Prostate gland (tissue), 2 donors: ENCODE data around the gene DCP1B. TPM values are rescaled to one million over a fixed set of nuclear protein-coding genes. Genes with fewer than 3 reads are reported as not detected.

Experiments
- DNase-seq: peaks from one replicate; pipeline ENCODE4 v3.0.0-alpha.2; 2019; ENCODE audit warnings: low spot score
- H3K27ac ChIP-seq, 2 donors: fragments of 200-600 bp; sonication (generic); 2 replicates each; pipeline ENCODE4 v1.5.1; 2017 to 2019
- H3K27me3 ChIP-seq: fragments of 200-600 bp; sonication (generic); replicated peaks from 2 replicates; pipeline ENCODE4 v1.5.1; 2019; ENCODE audit not compliant: insufficient read depth
- H3K36me3 ChIP-seq, 2 donors: fragments of 200-600 bp; sonication (generic); 1 replicate in 1 of 2; 2 replicates in 1 of 2; pipeline versions ENCODE4 v1.5.1 to v1.8.1; 2017 to 2019
- H3K4me1 ChIP-seq: fragments of 200-600 bp; sonication (generic); replicated peaks from 2 replicates; pipeline ENCODE4 v1.5.1; 2019
- H3K4me3 ChIP-seq, 2 donors: fragments of 200-600 bp; sonication (generic); 2 replicates each; pipeline ENCODE4 v1.5.1; 2017 to 2019
- H3K9me3 ChIP-seq: fragments of 200-600 bp; sonication (generic); 2 replicates; pipeline ENCODE4 v1.5.1; 2017
- POLR2A ChIP-seq: fragments of 450-650 bp; IDR thresholded peaks from one replicate; pipeline ENCODE4 v1.6.1; 2016; ENCODE audit warnings: antibody characterized with exemption, mild to moderate bottlenecking
- POLR2AphosphoS5 ChIP-seq: sonication (generic); formaldehyde crosslinking; IDR thresholded peaks from one replicate; pipeline ENCODE4 v1.6.1; 2017; ENCODE audit warnings: antibody characterized with exemption
- WGBS: methylation state at CpG from one replicate; pipeline ENCODE4 v1.1.5; 2018; 5-methylcytosine and 5-hydroxymethylcytosine counted together
- intact Hi-C: fragments of 100-400 bp; cut with DNase I; formaldehyde crosslinking; loops from one replicate; pipeline ENCODE4 v1.14.2; 2022
- total RNA-seq, 2 donors: library from RNA; depleted of rRNA; stranded (reverse); fragments of >200 nt; gene quantifications; one replicate each; pipeline ENCODE4 v1.1.0, GENCODE V29; 2016
- TF ChIP-seq, protein P1 (sequence below), 4 experiments: fragments of 200-600 bp in 2 of 4; fragments of 450-650 bp in 2 of 4; sonication (generic) in 2 of 4; IDR thresholded peaks; 1 replicate in 3 of 4; 2 replicates in 1 of 4; pipeline ENCODE4 v1.5.1; 2016 to 2019; ENCODE audit warnings: antibody characterized with exemption in 4 of 4, mild to moderate bottlenecking in 2 of 4, moderate library complexity in 2 of 4

Gene DCP1B
- total RNA-seq, 2 donors from 2014 or later: 20.1 to 31.9 TPM

DNA sequence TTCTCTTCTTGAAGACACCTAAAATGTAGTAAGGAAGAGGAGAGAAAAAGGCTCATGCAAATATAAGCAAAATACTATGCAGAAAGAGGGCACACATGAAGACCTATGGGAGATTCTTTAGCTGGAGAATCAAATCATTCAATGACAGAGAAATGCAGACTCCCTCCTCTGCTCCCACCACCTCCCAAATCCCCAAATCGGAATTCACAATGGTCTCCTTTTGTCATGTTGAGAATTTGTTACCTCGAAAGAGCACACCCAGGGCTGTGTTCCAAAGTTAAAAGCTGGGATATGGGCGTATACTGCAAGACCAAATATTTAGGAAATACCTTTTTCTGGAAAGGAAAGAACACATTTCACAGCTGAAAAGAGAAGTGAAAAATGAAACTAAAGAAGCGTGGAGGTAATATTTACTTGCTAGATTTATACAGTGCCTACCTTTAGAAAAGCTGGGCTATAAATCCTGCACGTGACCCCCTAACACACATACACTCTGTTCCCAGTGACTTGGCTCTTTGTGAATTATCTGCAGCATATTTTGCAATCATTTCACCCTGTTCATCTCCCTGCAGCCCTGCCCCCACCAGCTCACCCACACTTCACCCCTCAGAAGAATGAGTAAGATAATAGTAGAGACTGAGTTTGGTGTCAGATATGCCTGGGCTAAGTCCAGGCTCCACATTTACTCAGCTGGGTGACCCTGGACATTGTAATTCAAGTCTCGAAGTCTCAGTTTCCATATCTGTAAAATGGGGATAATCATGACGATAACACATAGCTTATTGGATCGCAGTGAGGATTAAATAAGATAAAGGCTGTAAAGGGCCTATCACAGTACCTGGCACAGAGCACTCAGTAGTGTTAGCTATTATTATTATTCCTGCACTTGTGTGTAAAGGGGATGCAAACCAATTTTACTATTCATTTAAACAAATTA, 45.6 kb upstream of the DCP1B start:
- Histone ChIP-seq H3K4me3 (peak overlapping the region in 1 of 2 donors; percentile 3), H3K27me3 (no peaks in the 10 kb centered on the region), H3K36me3 (no peaks in the 10 kb centered on the region), H3K27ac (peak overlapping the region in 1 of 2 donors; percentile 51), H3K4me1 (peaks cover 3% of the 10 kb centered on the region), H3K9me3 (no peaks in the 10 kb centered on the region)
- TF ChIP-seq, protein P1, sequence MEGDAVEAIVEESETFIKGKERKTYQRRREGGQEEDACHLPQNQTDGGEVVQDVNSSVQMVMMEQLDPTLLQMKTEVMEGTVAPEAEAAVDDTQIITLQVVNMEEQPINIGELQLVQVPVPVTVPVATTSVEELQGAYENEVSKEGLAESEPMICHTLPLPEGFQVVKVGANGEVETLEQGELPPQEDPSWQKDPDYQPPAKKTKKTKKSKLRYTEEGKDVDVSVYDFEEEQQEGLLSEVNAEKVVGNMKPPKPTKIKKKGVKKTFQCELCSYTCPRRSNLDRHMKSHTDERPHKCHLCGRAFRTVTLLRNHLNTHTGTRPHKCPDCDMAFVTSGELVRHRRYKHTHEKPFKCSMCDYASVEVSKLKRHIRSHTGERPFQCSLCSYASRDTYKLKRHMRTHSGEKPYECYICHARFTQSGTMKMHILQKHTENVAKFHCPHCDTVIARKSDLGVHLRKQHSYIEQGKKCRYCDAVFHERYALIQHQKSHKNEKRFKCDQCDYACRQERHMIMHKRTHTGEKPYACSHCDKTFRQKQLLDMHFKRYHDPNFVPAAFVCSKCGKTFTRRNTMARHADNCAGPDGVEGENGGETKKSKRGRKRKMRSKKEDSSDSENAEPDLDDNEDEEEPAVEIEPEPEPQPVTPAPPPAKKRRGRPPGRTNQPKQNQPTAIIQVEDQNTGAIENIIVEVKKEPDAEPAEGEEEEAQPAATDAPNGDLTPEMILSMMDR (IDR thresholded peaks at IDR 0.05): no peak
- TF ChIP-seq POLR2AphosphoS5 (peak; percentile 77), POLR2A (no peak)
- peak; percentile 77 for DNase-seq
- whole genome bisulfite sequencing: 47% methylated on average over 8 of the region's 8 CpGs
- intact Hi-C loops: loop anchor here (5.0 to 10.0 kb wide), 3 partner anchors 112 to 335 kb away; no protein-coding TSS in a partner anchor

GRCh38 chr12:2047752-2048151, 43.5 kb upstream of the DCP1B start:
- WGBS: 82% methylated on average over 7 of the region's 7 CpGs
- Histone ChIP-seq H3K36me3 (no peaks in the 10 kb centered on the region), H3K4me1 (peaks cover 3% of the 10 kb centered on the region), H3K27me3 (no peaks in the 10 kb centered on the region), H3K4me3 (no peak overlapping the region), H3K27ac (no peak overlapping the region), H3K9me3 (no peaks in the 10 kb centered on the region)
- TF ChIP-seq, protein P1 (IDR thresholded peaks at IDR 0.05): no peak
- TF ChIP-seq POLR2A: no peak
- TF ChIP-seq POLR2AphosphoS5: no peak
- no peak for DNase-seq
- intact Hi-C loops: no loop called here

DNA sequence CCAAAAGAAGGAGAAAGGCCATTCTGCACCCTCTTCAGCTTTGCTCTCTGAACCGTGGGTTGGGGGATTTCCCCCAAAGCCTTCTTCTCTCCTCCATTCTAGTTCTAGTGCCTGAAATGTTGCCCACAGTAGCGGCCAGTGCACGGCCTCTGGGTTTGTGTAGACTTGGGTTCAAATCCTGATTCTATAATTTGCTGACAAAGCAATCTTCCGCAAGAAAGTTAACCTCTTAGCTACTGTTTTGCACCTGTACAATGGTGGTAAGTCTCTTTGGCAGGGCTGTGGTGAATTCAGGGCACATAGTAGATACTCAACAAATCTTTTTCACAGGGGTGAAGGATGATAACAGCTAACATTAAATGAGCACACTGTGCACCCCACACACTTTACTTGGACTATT, 42.7 kb upstream of the DCP1B start:
- H3K4me3 ChIP-seq: no peak overlapping the region
- H3K36me3 ChIP-seq: no peaks in the 10 kb centered on the region
- no peak for TF ChIP-seq POLR2A
- TF ChIP-seq, protein P1 (IDR thresholded peaks at IDR 0.05): no peak
- TF ChIP-seq POLR2AphosphoS5: no peak
- H3K9me3 ChIP-seq: no peaks in the 10 kb centered on the region
- peaks cover 3% of the 10 kb centered on the region for H3K4me1 ChIP-seq
- no peak for DNase-seq
- H3K27ac ChIP-seq: no peak overlapping the region
- intact Hi-C loops: no loop called here
- WGBS: 91% methylated on average over 4 of the region's 4 CpGs
- H3K27me3 ChIP-seq: no peaks in the 10 kb centered on the region

DNA sequence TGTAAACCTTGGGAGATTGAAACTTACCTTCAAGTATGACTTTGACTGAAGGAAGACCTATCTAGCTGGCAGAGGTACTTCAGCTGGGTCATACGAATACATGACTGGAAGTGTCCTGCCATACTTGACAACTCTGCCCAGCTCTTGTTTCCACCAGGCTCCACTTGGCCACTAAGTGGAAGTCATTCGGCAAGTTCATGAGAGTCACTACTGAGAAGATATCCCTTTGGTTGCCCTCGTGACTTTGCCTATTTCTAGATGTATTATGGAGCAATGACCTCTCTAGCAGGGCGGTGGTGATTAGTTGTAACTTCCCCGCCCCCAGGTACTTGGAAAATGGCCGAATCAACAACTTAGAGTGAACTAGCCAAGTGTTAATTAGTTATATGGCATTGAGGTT, 39.9 kb upstream of the DCP1B start:
- peaks cover 5% of the 10 kb centered on the region for H3K4me1 ChIP-seq
- no peak for TF ChIP-seq POLR2A
- TF ChIP-seq POLR2AphosphoS5: no peak
- TF ChIP-seq, protein P1 (IDR thresholded peaks at IDR 0.05): no peak
- WGBS: 87% methylated on average over 6 of the region's 6 CpGs
- no peaks in the 10 kb centered on the region for H3K36me3 ChIP-seq
- no peak overlapping the region for H3K4me3 ChIP-seq
- DNase-seq: no peak
- intact Hi-C loops: no loop called here
- H3K9me3 ChIP-seq: no peaks in the 10 kb centered on the region
- no peak overlapping the region for H3K27ac ChIP-seq
- no peaks in the 10 kb centered on the region for H3K27me3 ChIP-seq
